ENCODE results near the gene TAC4. TPM values are rescaled to one million over a fixed set of nuclear protein-coding genes. Genes with fewer than 3 reads are reported as not detected.
A peak's percentile ranks its signal among the peaks of the same experiment; 100 is the strongest.

Gene TAC4
- total and polyA plus RNA-seq, 2 donors (not counting 1 experiment from before 2014, with no cell fraction given) = not detected

GRCh38 chr17:49880291-49881053 lies 32.6 kb upstream of the TAC4 start:
- no peak for TF ChIP-seq EZH2 (IDR thresholded peaks at IDR 0.05; ENCODE audit: low read length, missing control alignments)
- peak; percentile 87 to 93 for TF ChIP-seq CTCF (conservative IDR thresholded peaks at IDR 0.05 in 1 of 2, IDR thresholded peaks at IDR 0.05 in 1 of 2; ENCODE audit: low read depth in 1 of 2, low read length in 2 of 2)
- no peaks in the 10 kb centered on the region for H3K79me2 ChIP-seq (ENCODE audit: control insufficient read depth, insufficient read depth, low read length)
- peaks cover 18% of the 10 kb centered on the region for H3K27me3 ChIP-seq (ENCODE audit: control insufficient read depth, insufficient read depth, low read length)
- no peaks in the 10 kb centered on the region for H3K36me3 ChIP-seq (ENCODE audit: control insufficient read depth, insufficient read depth, low read length)
- H3K4me2 ChIP-seq (ENCODE audit: extremely low read depth, insufficient read depth, low read length) = peak overlapping the region; percentile 35
- H3K9me3 ChIP-seq (ENCODE audit: control insufficient read depth, insufficient read depth, low read depth, low read length) = no peaks in the 10 kb centered on the region
- H3K4me3 ChIP-seq (replicated peaks in 1 of 4; ENCODE audit: control extremely low read depth in 1 of 4, insufficient read depth in 1 of 4, low read depth in 3 of 4, low read length in 4 of 4) = no peak overlapping the region
- no peaks in the 10 kb centered on the region for H4K20me1 ChIP-seq (ENCODE audit: control insufficient read depth, extremely low read depth, insufficient read depth, low read length)
- H3K9ac ChIP-seq (ENCODE audit: insufficient read depth, low read length) = no peak overlapping the region
- H3K27ac ChIP-seq (ENCODE audit: insufficient read depth, low read length) = no peak overlapping the region
- H2AFZ ChIP-seq (ENCODE audit: low read length) = no peak overlapping the region
- no peaks in the 10 kb centered on the region for H3K4me1 ChIP-seq (ENCODE audit: control insufficient read depth, extremely low read depth, insufficient read depth, low read length)
- DNase-seq (ENCODE audit: low read depth in 2 of 2) = peak; percentile 52

GRCh38 chr17:49878931-49879904 lies 31.3 kb upstream of the TAC4 start:
- TF ChIP-seq CTCF (conservative IDR thresholded peaks at IDR 0.05 in 1 of 2, IDR thresholded peaks at IDR 0.05 in 1 of 2; ENCODE audit: low read depth in 1 of 2, low read length in 2 of 2) (no peak), EZH2 (IDR thresholded peaks at IDR 0.05; ENCODE audit: low read length, missing control alignments) (no peak)
- no peaks in the 10 kb centered on the region for H3K36me3 ChIP-seq (ENCODE audit: control insufficient read depth, insufficient read depth, low read length)
- no peaks in the 10 kb centered on the region for H4K20me1 ChIP-seq (ENCODE audit: control insufficient read depth, extremely low read depth, insufficient read depth, low read length)
- H3K4me1 ChIP-seq (ENCODE audit: control insufficient read depth, extremely low read depth, insufficient read depth, low read length) = no peaks in the 10 kb centered on the region
- H2AFZ ChIP-seq (ENCODE audit: low read length) = no peak overlapping the region
- no peak overlapping the region for H3K27ac ChIP-seq (ENCODE audit: insufficient read depth, low read length)
- peaks cover 22% of the 10 kb centered on the region for H3K27me3 ChIP-seq (ENCODE audit: control insufficient read depth, insufficient read depth, low read length)
- no peaks in the 10 kb centered on the region for H3K9me3 ChIP-seq (ENCODE audit: control insufficient read depth, insufficient read depth, low read depth, low read length)
- no peak overlapping the region for H3K4me2 ChIP-seq (ENCODE audit: extremely low read depth, insufficient read depth, low read length)
- no peak for DNase-seq (ENCODE audit: low read depth in 2 of 2)
- no peak overlapping the region for H3K4me3 ChIP-seq (replicated peaks in 1 of 4; ENCODE audit: control extremely low read depth in 1 of 4, insufficient read depth in 1 of 4, low read depth in 3 of 4, low read length in 4 of 4)
- H3K79me2 ChIP-seq (ENCODE audit: control insufficient read depth, insufficient read depth, low read length) = no peaks in the 10 kb centered on the region
- H3K9ac ChIP-seq (ENCODE audit: insufficient read depth, low read length) = no peak overlapping the region

GRCh38 chr17:49875685-49876084 lies 27.8 kb upstream of the TAC4 start:
- no peaks in the 10 kb centered on the region for H3K79me2 ChIP-seq (ENCODE audit: control insufficient read depth, insufficient read depth, low read length)
- H3K4me1 ChIP-seq (ENCODE audit: control insufficient read depth, extremely low read depth, insufficient read depth, low read length) = no peaks in the 10 kb centered on the region
- no peak for TF ChIP-seq CTCF (conservative IDR thresholded peaks at IDR 0.05 in 1 of 2, IDR thresholded peaks at IDR 0.05 in 1 of 2; ENCODE audit: low read depth in 1 of 2, low read length in 2 of 2)
- no peak for TF ChIP-seq EZH2 (IDR thresholded peaks at IDR 0.05; ENCODE audit: low read length, missing control alignments)
- no peak overlapping the region for H3K9ac ChIP-seq (ENCODE audit: insufficient read depth, low read length)
- no peaks in the 10 kb centered on the region for H4K20me1 ChIP-seq (ENCODE audit: control insufficient read depth, extremely low read depth, insufficient read depth, low read length)
- no peak overlapping the region for H3K27ac ChIP-seq (ENCODE audit: insufficient read depth, low read length)
- peaks cover 22% of the 10 kb centered on the region for H3K27me3 ChIP-seq (ENCODE audit: control insufficient read depth, insufficient read depth, low read length)
- H2AFZ ChIP-seq (ENCODE audit: low read length) = no peak overlapping the region
- DNase-seq (ENCODE audit: low read depth in 2 of 2) = no peak
- H3K4me2 ChIP-seq (ENCODE audit: extremely low read depth, insufficient read depth, low read length) = no peak overlapping the region
- H3K9me3 ChIP-seq (ENCODE audit: control insufficient read depth, insufficient read depth, low read depth, low read length) = no peaks in the 10 kb centered on the region
- H3K4me3 ChIP-seq (replicated peaks in 1 of 4; ENCODE audit: control extremely low read depth in 1 of 4, insufficient read depth in 1 of 4, low read depth in 3 of 4, low read length in 4 of 4) = no peak overlapping the region
- no peaks in the 10 kb centered on the region for H3K36me3 ChIP-seq (ENCODE audit: control insufficient read depth, insufficient read depth, low read length)
